Measurements from ENCODE around the gene POP4.

Gene POP4

GRCh38 chr19:29577649-29577963 is 28.5 kb upstream of the POP4 start:
- DNase-seq, result no peak

GRCh38 chr19:29578349-29578748 is 27.7 kb upstream of the POP4 start:
- DNase-seq, result no peak

GRCh38 chr19:29579308-29579910 is 26.7 kb upstream of the POP4 start:
- no peak for DNase-seq

DNA sequence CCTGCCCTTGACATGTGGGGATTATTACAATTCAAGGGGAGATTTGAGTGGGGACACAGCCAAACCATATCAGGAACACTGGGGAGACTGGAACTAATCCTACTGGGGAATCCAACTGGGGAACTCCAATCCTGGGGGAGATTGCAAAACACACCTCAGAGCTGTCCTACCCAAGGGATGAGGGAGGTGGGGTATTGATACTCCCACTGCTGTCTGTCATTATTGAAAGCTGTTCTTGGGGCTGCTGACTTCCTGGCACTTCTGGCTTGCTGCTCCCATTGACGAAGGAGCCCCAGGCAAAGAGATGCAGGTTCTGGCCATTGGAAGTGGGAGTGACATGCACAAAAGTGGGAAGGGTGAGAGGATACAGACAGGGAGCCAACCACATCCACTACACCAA is 24.7 kb upstream of the POP4 start:
- DNase-seq, result no peak

GRCh38 chr19:29583196-29583999 is 22.7 kb upstream of the POP4 start:
- DNase-seq, result no peak

GRCh38 chr19:29586401-29586800 is 19.7 kb upstream of the POP4 start:
- no peak for DNase-seq

DNA sequence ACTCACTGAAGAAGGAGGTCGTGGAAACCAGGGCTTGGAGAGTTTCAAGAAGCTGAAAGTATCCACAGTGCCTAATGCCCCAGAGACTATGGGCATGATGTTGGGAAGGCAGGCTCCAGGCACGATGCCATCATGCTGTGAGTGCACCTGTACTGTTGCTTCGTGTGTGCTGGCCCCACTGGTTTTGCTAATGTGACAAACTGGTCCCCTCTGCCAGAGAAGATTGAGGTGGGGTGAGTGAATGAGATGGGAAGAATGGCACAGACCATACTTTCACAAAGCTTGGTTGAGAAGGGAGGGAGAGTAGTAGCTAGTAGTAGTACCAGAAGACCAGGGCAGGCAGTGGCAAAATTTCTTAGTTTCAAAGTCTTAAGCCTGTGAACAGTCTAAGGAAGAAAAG is 19.0 kb upstream of the POP4 start:
- DNase-seq, result no peak

DNA sequence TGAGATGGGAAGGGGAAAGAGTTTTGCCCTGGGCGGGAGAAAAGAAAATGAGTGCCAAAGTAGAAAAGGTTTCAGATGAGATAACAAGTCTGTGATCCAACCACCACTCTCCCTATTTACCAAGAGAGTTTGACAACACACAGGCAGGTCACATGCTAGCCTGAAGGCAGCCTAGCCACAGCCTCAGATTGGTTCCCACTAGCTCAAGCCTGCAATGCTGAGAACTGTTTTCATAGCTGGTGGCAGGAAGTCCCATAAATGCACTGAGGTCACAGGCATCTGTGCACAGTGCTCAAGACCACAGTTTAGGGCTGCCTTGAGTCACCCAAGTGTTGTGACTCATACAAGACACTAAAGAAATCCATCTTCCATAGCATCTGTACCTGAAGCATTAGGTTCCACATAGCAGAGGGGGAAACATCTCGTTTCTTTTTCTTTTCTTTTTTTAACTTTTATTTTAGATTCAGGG is 18.5 kb upstream of the POP4 start:
- peak; percentile 56 for DNase-seq

GRCh38 chr19:29588095-29588494 is 18.0 kb upstream of the POP4 start:
- no peak for DNase-seq

- DNase-seq, result no peak
These were observed 15.8 kb upstream of the POP4 start for GRCh38 chr19:29590278-29590677.

- no peak for DNase-seq
These were observed 14.4 kb upstream of the POP4 start for GRCh38 chr19:29591670-29592069.

GRCh38 chr19:29593869-29594268 is 12.2 kb upstream of the POP4 start:
- DNase-seq, result no peak

DNA sequence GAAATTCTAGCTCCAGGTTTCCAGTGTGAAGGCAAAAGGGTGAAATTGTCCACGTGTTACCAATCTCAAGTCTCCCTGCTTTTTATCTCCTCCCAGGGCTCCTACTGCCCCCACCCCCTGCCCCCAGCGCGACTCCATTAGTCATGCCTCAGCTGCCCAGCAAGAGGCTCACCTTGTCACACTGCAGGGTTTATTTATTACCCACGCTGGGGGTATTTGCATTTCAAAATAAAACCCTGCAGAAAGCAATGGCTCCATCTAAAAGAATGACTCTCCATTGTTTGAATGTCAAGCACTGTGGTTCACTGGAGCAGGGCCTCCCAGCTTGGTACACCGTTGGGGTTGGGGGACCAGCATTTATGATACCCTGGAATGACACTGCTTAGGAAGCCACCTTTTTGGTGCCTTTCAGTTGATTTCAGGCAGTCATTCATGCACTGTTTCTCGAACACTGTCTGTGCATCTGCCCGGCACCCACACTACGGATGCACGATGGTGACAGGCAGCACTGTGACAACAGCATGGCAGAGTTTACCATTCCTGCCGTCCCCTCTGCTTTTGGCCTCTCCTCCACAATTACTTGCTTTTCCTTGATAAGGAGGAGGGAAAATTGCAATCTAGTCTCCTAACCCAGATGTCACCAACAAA is 9.9 kb upstream of the POP4 start:
- DNase-seq, result no peak

DNA sequence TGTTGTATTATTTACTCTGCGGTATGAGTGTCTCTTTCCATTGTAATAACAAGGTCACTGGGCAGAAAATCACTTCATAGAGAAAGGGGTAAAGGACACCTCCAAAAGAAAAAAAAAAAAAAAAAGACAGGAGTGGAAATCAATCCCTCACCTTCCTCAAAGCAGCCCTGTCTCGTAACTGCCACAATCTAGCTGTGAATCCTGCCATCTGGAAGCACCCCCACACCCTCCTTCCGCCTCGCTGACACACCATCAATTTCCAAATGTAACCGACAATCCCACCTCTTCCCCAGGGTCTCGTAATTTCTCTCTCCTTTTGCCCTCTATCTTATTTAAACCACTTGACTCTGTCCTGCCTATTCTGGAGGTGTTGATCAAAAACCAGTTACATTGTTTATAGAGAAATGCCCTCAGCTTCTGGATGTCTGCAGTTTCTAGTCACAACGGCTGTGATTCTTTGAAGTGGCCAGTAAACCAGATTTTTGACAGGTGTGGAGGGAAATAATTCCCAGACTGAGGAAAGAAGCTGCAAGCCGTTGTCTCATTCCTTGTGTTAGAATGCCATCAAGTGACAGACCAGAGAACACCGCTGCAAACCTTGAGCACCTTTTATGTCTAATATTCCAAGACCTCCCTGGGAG is 9.1 kb upstream of the POP4 start:
- peak; percentile 10 for DNase-seq

- DNase-seq, result no peak
These were observed 8.0 kb upstream of the POP4 start for GRCh38 chr19:29598036-29598435.

DNA sequence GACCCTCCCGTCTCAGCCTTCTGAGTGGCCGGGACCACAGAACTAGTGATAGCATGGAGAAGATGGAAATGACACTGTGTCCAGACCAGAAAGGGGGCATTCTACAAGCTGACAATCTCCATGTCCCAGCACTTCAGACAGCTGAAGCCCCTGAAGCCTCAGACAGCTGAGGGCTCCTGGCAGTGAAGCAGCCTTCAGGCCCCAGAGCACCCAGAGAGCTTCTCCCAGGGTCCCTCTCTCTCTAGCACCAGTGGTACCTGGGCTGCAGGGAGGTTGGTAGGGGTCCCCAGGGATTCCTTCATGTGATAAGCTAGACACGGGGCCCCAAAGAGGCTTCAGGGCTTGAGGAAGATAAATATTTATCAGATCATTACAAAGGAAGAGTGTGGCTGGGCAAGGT is 7.6 kb upstream of the POP4 start:
- DNase-seq, result no peak

GRCh38 chr19:29603308-29603707 is 2.8 kb upstream of the POP4 start:
- no peak for DNase-seq

GRCh38 chr19:29606420-29606747 is 301 bp downstream of the POP4 start:
- no peak for DNase-seq

DNA sequence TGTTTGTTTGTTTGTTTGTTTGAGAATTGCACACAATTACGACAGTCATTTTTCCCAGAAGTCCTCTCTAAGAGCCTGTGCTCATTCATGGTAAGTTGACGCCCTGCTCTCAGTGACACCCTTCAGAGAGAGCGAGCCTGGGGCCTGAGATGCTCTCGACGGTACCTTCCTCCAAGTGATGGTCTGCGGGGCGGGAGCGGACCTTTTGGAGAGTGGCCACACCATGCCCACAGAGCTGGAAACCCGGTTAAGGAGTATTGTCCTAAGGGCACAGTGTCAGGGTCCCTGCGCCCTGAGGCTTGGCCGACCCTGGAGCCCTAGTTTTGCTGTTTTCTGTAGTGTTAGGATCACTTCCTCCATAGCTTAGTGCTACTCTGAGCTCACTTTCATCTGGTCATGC is 3.6 kb downstream of the POP4 start:
- no peak for DNase-seq

DNA sequence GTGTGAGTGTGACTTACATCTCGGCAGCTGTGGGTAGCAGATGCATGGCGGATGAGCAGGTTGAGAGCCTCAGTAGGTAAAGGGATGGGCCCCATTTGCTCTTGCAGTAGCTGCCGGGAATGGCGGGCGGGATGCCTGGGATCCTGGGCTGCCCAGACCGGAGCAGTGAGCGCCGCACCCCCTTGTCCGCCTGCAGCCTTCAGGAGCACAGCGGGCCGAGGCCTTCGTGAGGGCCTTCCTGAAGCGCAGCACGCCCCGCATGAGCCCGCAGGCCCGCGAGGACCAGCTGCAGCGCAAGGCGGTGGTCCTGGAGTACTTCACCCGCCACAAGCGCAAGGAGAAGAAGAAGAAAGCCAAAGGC is 4.1 kb downstream of the POP4 start:
- peak; percentile 13 for DNase-seq

- DNase-seq, result peak; percentile 87
These were observed 4.6 kb downstream of the POP4 start for GRCh38 chr19:29610574-29611271.

DNA sequence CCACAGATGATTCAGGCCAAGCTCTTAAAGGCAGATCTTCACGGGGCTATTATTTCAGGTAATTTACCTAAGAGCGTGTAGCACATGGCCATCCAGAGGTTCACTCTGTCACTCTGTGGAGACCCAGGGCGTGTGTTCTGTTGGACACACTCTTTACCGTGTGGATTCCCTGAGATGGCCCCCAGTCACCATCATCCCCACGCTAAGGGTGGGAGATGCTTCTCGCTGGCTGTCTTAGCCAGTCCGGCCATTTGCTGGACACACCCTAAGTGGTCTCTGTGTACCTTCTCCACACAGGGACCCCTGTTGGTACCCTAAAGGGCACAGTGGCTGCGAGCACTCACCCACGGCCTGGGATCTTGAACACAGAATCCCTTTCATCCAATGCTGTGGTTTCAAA is 6.0 kb downstream of the POP4 start:
- no peak for DNase-seq

GRCh38 chr19:29612801-29613595 is 6.9 kb downstream of the POP4 start:
- no peak for DNase-seq
